NCI-H1105 treated with DMSO at 0.1 percent for 48 hours (cell line): Measurements from ENCODE around the gene LRRC14B.
"Not testable (repeated sequence)": the region's sequence is repeated elsewhere in the genome, so short reads cannot be mapped to it uniquely, and the experiment has no call there.

Source experiments
- DNase-seq: peaks from one replicate; lab custom pipeline; 2025; lab: John Stamatoyannopoulos, UW

The LRRC14B gene

GRCh38 chr5:208449-209114 lies 17.3 kb downstream of the LRRC14B start:
- DNase-seq, result no peak

DNA sequence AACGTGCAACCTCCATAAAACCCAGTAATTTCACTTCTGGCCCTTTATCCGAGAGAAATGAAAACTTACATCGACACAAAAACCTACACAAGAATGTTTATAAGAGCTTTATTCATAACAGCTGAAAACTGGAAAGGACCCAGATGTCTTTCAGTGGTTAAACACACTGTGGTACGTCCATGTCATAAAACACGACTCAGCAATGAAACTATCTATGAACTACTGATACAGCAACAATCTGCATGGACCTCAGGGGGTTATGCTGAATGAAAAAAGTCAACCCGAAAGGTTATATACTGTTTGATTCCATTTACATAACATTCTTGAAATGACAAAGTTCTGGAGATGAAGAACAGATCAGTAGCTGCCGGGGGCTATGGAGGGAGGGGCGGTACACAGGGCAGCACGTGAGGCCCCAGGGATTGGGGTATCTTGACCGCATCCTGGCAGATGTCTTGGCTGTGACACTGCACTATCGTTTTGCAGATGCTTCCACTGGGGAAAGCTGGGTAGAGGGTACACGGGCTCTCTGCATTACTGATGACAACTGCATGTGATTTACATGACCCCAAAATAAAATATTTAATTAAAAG lies 22.6 kb downstream of the LRRC14B start:
- no peak for DNase-seq

GRCh38 chr5:215256-215655 lies 24.0 kb downstream of the LRRC14B start:
- DNase-seq, result not testable (repeated sequence)

DNA sequence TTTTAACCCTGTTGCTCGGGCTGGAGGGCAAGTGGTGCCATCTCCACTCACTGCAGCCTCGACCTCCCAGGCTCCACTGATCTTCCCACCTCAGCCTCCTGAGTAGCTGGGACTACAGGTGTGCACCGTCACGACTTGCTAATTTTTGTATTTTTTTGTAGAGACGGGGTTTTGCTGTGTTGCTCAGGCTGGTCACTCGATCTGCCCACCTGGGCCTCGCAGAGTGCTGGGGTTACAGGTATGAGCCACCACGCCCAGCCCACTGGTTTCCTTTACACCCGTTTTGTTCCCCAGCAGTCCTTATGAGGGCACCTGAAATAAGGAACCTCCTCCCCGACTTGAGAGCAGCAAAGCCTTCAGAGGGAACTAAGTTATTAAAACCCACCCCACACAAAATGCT lies 24.8 kb downstream of the LRRC14B start:
- DNase-seq, result not testable (repeated sequence)

DNA sequence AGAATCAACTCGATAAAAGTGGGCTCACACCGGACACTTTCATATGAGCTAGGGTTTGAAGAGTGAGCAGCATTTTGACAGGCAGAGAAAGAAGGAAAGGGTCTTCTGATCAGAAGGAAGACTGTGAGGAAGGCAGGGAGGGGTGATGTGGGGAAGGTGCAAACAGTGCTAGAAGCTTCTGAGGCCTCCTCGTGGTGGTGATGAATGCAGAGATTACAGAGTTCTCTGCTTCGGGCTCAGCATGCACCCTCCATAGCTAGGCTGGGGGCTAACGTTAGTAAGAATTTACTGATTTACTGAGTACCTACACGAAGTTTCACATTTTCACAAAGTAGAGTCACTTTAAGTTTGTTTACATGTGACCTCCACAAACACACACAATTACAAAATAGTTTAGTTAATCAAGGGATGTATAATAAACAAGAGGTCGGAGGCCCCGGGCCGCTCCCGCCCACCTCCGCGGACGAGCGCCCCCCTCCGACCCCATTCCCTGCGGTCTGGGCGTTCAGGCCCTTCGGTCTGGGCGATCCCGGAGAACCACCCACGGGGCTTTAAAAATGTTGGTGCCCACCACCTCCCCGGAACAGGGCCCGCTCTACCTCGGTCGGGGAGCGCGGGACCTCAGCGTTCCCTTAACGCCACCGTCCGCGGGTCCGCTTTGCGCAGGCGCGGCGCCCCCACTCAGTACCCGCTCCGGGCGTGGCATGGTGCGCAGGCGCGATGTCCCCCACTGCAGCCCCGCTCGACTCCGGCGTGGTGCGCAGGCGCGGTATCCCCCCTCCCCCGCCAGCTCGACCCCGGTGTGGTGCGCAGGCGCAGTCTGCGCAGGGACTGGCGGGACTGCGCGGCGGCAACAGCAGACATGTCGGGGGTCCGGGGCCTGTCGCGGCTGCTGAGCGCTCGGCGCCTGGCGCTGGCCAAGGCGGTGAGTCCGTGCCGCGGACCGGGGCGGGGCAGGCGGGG lies 26.5 kb downstream of the LRRC14B start, which contains the start of the genes CCDC127 and SDHA:
TSS of gene CCDC127 (minus strand) at position 660 of the 963 bp plus-strand sequence. CDS start 1,304 bp downstream, outside the sequence.
TSS of gene SDHA (plus strand) at position 827 of the 963 bp plus-strand sequence. CDS start at position 863, 36 bp downstream.
- peak; percentile 93 for DNase-seq

DNA sequence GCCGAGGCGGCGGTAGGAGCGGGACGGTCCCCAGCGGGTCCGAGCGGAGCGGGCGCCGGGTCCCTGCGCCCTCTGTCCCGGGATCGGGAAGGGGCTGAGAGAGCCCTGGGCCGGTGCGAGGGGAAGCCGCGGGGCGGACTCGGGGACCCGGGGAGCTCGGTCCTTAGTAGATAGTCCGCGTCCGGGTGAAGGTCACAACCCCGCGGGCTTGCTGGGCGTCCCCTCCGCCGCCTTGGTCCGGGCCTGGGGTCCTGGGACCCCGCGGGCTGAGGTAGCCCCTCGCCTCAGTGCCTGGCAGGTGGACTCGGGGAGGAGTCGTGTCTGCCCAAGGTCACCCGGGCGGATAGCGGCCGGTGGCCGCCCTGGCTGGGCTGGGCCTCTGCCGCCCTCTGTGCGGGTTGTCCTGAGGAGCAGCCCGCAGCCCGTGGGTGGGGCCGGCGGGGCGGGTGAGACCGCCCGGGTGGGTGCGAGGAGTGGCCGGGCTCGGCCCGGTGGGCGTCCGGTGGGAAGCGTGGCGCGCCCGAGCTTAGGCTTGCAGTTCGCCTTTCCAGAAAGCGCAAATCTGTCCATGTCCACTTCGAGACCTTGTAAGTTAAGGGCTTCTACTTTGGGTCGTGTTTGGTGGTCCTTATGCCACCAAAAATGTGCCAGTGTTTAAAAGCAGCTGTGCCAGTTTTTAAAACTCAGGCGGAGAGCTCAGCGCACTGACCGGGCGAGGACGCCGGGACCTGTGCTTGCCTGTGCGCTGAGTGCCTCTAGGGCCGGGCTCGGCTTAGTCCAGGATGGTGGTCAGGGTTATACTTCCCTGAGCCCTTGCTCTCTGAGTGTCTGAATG lies 27.4 kb downstream of the LRRC14B start:
- no peak for DNase-seq

- DNase-seq, result no peak
These were observed 28.2 kb downstream of the LRRC14B start for GRCh38 chr5:219460-219863.

DNA sequence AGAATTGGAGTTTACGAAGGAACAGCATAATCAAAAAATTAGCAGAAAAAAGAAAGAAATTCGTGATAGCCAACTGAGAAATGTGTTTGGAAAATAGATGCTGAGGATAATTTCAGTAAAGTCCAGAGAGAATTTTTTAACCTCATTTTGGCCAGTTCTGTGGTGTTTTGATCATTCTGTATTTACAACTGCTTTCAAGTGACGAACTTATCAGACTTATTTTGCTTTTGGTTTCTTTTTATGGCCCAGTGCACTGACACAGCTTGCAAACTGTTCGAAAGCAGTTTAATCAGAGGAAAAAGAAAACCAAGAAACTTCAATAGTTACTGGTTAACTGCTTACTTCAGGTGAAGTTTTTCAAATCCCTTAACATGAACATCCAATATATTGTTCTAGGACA lies 28.7 kb downstream of the LRRC14B start:
- DNase-seq, result no peak

- DNase-seq, result not testable (repeated sequence)
These were observed 31.8 kb downstream of the LRRC14B start for GRCh38 chr5:222951-223715.

DNA sequence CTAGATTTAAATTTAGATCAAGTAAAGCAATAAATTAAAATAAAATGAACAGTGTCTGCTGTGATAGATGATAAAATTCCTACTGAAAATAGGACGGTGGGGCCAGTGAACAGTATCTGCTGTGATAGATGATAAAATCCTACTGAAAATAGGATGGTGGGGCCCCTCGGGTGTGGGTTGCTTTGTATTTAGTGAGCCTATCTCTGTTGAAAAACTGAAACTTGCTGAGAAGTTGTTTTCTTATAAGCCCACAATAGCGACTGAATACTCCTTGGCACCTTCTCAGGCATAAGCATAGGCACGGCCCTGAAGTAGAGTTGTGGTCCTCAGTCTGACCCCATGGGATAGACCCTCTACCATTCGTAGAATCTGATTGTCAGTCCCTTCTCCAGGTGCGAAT lies 32.5 kb downstream of the LRRC14B start:
- no peak for DNase-seq

DNA sequence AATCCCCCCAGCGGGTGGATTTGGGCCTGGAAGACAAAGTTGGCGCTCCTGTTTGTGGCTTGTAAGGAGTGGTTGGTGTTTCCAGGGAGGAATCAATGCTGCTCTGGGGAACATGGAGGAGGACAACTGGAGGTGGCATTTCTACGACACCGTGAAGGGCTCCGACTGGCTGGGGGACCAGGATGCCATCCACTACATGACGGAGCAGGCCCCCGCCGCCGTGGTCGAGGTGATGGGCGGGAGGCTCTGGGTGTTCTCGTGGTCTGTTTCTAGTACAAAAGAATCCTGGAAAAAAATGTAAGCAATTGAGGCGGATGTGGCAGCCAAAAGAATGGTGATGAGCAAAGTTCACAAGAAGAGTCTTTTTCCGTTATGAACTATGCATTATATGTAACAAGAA lies 34.0 kb downstream of the LRRC14B start:
- no peak for DNase-seq

- not testable (repeated sequence) for DNase-seq
These were observed 36.1 kb downstream of the LRRC14B start for GRCh38 chr5:227375-227774.

- no peak for DNase-seq
These were observed 37.6 kb downstream of the LRRC14B start for GRCh38 chr5:228886-229285.

GRCh38 chr5:230711-231110 lies 39.4 kb downstream of the LRRC14B start:
- DNase-seq, result no peak

DNA sequence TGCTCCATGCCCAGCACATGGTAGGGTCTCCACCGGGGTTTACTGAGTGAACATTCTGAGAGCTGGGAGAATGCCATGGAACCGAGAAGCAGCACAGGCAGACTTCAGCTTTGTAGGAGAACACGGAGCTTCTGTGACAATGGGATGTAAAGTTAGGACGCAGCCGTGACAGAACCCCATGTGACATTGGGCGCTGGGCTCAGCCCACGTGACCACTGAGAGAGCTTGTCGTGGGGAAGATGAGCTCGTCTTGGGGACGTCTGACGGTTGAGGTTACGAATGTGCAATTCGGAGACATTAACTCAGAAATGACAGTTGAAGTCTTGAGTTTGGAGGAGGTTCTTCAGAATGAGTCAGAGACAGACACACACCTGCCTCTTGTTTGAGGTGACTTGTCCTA lies 40.4 kb downstream of the LRRC14B start:
- no peak for DNase-seq

GRCh38 chr5:233426-233825 lies 42.1 kb downstream of the LRRC14B start:
- not testable (repeated sequence) for DNase-seq

GRCh38 chr5:234450-234849 lies 43.2 kb downstream of the LRRC14B start:
- DNase-seq, result no peak

DNA sequence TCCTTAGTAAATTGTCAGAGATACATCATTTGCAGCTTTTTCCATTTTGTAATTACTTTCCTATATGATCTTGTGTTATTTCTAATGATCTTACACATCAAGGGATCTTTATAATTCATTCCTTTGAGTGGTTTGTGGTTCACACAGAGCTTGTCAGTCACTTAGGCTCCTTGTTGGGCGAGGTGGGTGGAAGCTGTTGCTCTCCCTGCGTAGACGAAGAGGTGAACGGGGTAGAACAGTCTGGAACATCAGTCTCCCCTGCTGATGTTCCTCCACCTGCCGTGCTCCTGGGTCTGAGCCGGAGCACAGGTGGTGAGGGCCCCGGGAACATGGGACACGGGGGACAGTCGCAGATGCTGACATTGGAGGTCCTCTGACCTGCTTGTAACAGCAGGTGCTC lies 44.2 kb downstream of the LRRC14B start:
- DNase-seq, result not testable (repeated sequence)

- not testable (repeated sequence) for DNase-seq
These were observed 46.6 kb downstream of the LRRC14B start for GRCh38 chr5:237931-238330.

- not testable (repeated sequence) for DNase-seq
These were observed 49.3 kb downstream of the LRRC14B start for GRCh38 chr5:240550-240949.
